Right cardiac atrium (tissue), 5 donors: Measurements from ENCODE around the gene SNX2. TPM values are rescaled to one million over a fixed set of nuclear protein-coding genes. Genes with fewer than 3 reads are reported as not detected.
"Not testable (repeated sequence)": the region's sequence is repeated elsewhere in the genome, so short reads cannot be mapped to it uniquely, and the experiment has no call there.

Experiments used
- ATAC-seq, 2 donors: fragments of 200-7000 bp; cut with Tn5 transposase; one replicate each; pipeline versions ENCODE4 v1.8.0 to v1.9.1; 2020; ENCODE audit warnings: moderate library complexity in 2 of 2, mild to moderate bottlenecking in 1 of 2
- DNase-seq, 3 donors: peaks; one replicate each; pipeline ENCODE4 v3.0.0-alpha.2; 2020
- H3K27ac ChIP-seq: one replicate; pipeline ENCODE4 v1.5.1; 2013; ENCODE audit warnings: mild to moderate bottlenecking, low read length, control low read depth, moderate library complexity
- H3K27me3 ChIP-seq: one replicate; pipeline ENCODE4 v1.6.1; 2013; ENCODE audit not compliant: control insufficient read depth, insufficient read depth
- H3K4me1 ChIP-seq: one replicate; pipeline ENCODE4 v1.6.1; 2013; ENCODE audit warnings: low read length; ENCODE audit not compliant: control insufficient read depth, insufficient read depth
- H3K4me3 ChIP-seq: one replicate; pipeline ENCODE4 v1.5.1; 2013; ENCODE audit warnings: low read length, control low read depth
- H3K9me3 ChIP-seq: one replicate; pipeline ENCODE4 v1.6.1; 2013; ENCODE audit warnings: low read length; ENCODE audit not compliant: control insufficient read depth
- whole genome bisulfite sequencing: extraction: QIAGEN DNeasy Blood & Tissue Kit; methylation state at CpG from one replicate; pipeline ENCODE4 v1.1.7; 2013; 5-methylcytosine and 5-hydroxymethylcytosine counted together
- intact Hi-C, 4 donors: fragments of 100-400 bp; cut with DNase I; formaldehyde crosslinking; loops; one replicate each; pipeline versions ENCODE4 v1.11.0 to v1.14.0; 2022 to 2023
- polyA plus RNA-seq: library from polyadenylated mRNA; stranded (reverse); fragments of 200-250 nt; gene quantifications from one replicate; pipeline ENCODE4 v1.2.3, GENCODE V29; 2013
- total RNA-seq, 4 donors: library from RNA; stranded (reverse); fragmentation: NEBNext Ultra II Directional; extraction: Animal tissue kit (Norgen Biotek cat#: 25700); gene quantifications; one replicate each; pipeline ENCODE4 v1.2.1, GENCODE V29; 2021
- donor health status: healthy with polysubstance abuse.
- donor health status: DM: no; HTN: yes; CAD: no.
- donor health status: DM: no; HTN: no; CAD: no.
- donor health status: DM: no; HTN: yes; CAD: no; lungs with severe emphysema.
- donor health status: DM: yes; HTN: yes; CAD: no.

The SNX2 gene
- total and polyA plus RNA-seq, 5 donors, result 27.8 to 47.4 (median 43.6) TPM

DNA sequence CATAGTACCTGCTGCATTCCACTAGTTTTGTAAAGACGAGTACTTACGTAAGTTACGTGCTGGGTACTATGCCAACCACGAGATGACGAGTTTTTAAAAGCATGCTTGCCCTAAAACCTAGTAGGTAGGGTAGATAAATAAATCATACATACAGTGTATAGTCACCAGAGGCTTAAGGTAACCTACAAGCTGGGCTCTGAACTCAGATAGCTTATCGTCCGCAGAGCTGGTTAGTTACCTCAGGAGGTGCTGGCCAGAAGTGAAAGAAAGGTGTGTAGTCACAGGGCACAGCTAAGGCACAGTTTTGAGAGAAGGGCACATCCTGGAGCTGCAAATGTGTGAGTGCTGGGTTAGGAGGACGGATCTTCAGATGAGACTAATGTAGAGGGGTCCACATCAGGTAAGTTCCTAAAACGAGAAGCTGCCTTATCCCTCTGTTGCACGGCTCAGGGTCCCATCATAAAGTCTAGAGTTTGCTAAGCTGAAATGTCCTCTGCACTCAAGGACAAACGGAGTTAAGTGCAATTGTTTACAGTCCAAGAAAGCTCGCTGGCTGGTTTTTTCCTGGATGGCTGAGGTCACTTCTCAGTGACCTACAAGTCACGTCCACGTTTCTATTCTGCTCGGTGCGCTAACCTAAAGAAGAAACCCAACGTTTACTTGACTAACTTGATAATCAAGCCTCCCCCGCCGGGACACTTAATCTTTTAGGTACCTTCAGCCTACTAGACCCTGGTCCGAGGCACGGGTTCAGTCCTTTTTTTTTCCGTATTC, 69.4 kb downstream of the SNX2 start:
- DNase-seq (peak in 1 of 3 donors; percentile 30), ATAC-seq (peak; percentile 2 to 3)
- WGBS, result 41% methylated on average over 22 of the region's 22 CpGs
- Histone ChIP-seq H3K27ac (peak overlapping the region; percentile 87), H3K4me1 (peaks cover 3% of the 10 kb centered on the region), H3K27me3 (no peaks in the 10 kb centered on the region), H3K9me3 (no peaks in the 10 kb centered on the region), H3K4me3 (peak overlapping the region; percentile 80)
- intact Hi-C loops, result loop anchor here in 1 of 4 donors (10.0 kb wide), 1 partner anchor 190 kb away; the partner anchor contains the start of gene PPIC

DNA sequence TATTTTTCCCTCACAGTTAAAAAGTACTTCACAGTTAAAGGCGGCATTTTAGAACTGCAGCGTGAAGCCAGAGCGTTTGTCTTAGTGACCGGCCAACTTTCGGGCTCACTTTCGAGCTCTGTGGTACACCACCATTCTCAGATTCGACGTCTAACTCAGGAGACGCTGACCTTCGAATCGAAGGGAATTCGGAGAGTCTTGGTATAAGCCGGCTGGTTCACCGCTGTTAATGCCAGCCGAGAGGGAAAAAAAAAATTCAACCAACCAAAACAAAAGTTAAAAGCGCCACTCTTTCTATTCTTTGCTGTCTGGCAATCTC, 70.0 kb downstream of the SNX2 start:
- ATAC-seq (peak in 1 of 2 donors; percentile 32), DNase-seq (no peak)
- Histone ChIP-seq H3K4me1 (peaks cover 3% of the 10 kb centered on the region), H3K27ac (peak overlapping the region; percentile 87), H3K4me3 (peak overlapping the region; percentile 80), H3K9me3 (no peaks in the 10 kb centered on the region), H3K27me3 (no peaks in the 10 kb centered on the region)
- under 1% methylated on average over 16 of the region's 16 CpGs for WGBS
- intact Hi-C loops, result loop anchor here in 1 of 4 donors (10.0 kb wide), 1 partner anchor 190 kb away; the partner anchor contains the start of gene PPIC

DNA sequence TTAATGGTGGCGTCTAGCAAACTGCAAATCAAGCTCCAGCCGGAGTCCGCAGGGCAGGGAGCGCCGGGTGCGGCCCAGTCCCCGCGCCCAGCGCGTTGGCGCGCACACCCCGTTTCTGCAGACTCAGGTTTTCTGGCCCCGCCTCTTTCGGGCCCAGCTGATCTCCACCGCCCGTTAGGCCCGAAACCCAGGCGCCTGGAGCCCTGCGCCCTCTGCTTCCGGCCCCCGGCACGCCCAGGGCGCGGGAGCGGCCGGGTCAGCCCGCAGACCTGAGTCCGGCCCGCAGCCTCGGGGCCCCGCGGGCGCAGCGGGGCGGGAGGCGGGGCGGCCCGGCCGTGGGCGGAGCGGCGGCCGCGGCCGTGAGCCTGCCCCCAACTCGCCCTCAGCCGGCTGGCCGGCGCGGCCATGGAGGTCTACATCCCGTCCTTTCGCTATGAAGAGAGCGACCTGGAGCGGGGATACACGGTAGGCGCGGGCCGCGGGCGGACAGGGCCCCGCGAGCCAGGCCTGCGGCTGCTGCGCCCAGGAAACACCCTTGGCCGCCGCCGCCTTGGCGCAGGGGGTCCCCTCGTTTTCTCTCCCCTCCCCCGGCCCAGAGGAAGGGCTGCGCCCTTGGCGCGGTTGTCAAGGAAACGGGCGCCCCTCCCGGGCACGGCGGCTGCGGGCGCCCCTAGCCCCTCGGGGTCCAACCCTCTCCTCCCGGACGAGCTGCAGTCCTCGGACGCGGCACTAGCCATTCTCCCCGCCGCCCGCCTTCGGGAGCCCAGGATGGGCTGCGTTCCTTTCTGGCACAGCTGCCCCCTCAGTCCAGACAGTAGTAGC, 70.6 kb downstream of the SNX2 start, which contains the start of gene SNX24:
SNX24 (plus strand) TSS at position 385 of the 822 bp plus-strand sequence; CDS start at position 406, 21 bp downstream.
- intact Hi-C loops, result loop anchor here in 1 of 4 donors (10.0 kb wide), 1 partner anchor 189 kb away; the partner anchor contains the start of gene PPIC
- H3K27ac ChIP-seq, result peak within 1 kb of the TSS; percentile 87
- peak within 1 kb of the TSS; percentile 80 for H3K4me3 ChIP-seq
- WGBS, result under 1% methylated on average over 92 of the region's 92 CpGs
- DNase-seq (peak; percentile 87 to 95 (median 93)), ATAC-seq (peak; percentile 95 to 96)
- no peaks in the 10 kb centered on the region for H3K9me3 ChIP-seq
- peaks cover 3% of the 10 kb centered on the region for H3K4me1 ChIP-seq
- no peaks in the 10 kb centered on the region for H3K27me3 ChIP-seq

GRCh38 chr5:122846051-122846550, 71.2 kb downstream of the SNX2 start:
- Histone ChIP-seq H3K27ac (no peak overlapping the region), H3K4me3 (peak overlapping the region; percentile 80), H3K27me3 (no peaks in the 10 kb centered on the region), H3K9me3 (no peaks in the 10 kb centered on the region), H3K4me1 (peaks cover 3% of the 10 kb centered on the region)
- WGBS, result 2% methylated on average over 6 of the region's 6 CpGs
- DNase-seq (no peak), ATAC-seq (no peak)
- intact Hi-C loops, result loop anchor here in 1 of 4 donors (10.0 kb wide), 1 partner anchor 189 kb away; the partner anchor contains the start of gene PPIC

- Histone ChIP-seq H3K4me1 (peaks cover 3% of the 10 kb centered on the region), H3K4me3 (no peak overlapping the region), H3K9me3 (no peaks in the 10 kb centered on the region), H3K27ac (no peak overlapping the region), H3K27me3 (no peaks in the 10 kb centered on the region)
- ATAC-seq, result no peak
- no peak for DNase-seq
- intact Hi-C loops, result loop anchor here in 1 of 4 donors (10.0 kb wide), 1 partner anchor 187 kb away; the partner anchor contains the start of gene PPIC
- WGBS, result 97% methylated on average over 2 of the region's 2 CpGs
Observed at GRCh38 chr5:122847687-122848081, 72.8 kb downstream of the SNX2 start.

- ATAC-seq (no peak), DNase-seq (no peak)
- Histone ChIP-seq H3K27ac (no peak overlapping the region), H3K4me1 (no peaks in the 10 kb centered on the region), H3K9me3 (no peaks in the 10 kb centered on the region), H3K27me3 (no peaks in the 10 kb centered on the region), H3K4me3 (no peak overlapping the region)
- WGBS, result 91% methylated on average over 1 of the region's 1 CpG
- intact Hi-C loops, result loop anchor here in 1 of 4 donors (10.0 kb wide), 1 partner anchor 185 kb away; the partner anchor contains the start of gene PPIC
Observed at GRCh38 chr5:122849771-122850170, 74.9 kb downstream of the SNX2 start.

- intact Hi-C loops, DNase-seq, H3K4me3 ChIP-seq, H3K4me1 ChIP-seq, H3K27me3 ChIP-seq, ATAC-seq, H3K27ac ChIP-seq, H3K9me3 ChIP-seq: not testable (repeated sequence)
- WGBS, result 90% methylated on average over 8 of the region's 8 CpGs
Observed at GRCh38 chr5:122857538-122857937, 82.7 kb downstream of the SNX2 start.

GRCh38 chr5:122858451-122858850, 83.6 kb downstream of the SNX2 start:
- ATAC-seq (no peak), DNase-seq (no peak)
- intact Hi-C loops, result no loop called here
- Histone ChIP-seq H3K9me3 (no peaks in the 10 kb centered on the region), H3K27ac (no peak overlapping the region), H3K4me1 (no peaks in the 10 kb centered on the region), H3K4me3 (no peak overlapping the region), H3K27me3 (no peaks in the 10 kb centered on the region)
- WGBS, result 51% methylated on average over 1 of the region's 1 CpG

DNA sequence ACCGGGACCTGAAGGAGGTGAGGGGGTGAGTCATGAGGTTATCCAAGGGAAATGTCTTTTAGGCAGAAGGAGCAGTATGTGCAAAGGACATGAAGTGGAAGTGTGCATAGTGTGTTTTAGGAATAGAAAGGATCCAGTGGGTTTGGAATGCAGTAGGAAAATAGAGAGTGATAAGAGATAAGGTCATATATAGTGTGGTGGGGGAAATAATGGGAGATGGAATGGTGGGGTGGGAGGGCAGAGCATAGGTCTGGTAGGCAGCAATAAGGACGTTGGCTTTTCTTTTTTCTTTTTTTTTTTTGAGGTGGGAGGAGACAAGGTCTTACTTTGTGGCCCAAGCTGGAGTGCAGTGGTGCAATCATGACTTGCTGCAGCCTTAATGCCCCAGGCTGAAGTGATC, 88.4 kb downstream of the SNX2 start:
- Histone ChIP-seq H3K27ac (no peak overlapping the region), H3K4me1 (no peaks in the 10 kb centered on the region), H3K9me3 (no peaks in the 10 kb centered on the region), H3K4me3 (no peak overlapping the region), H3K27me3 (no peaks in the 10 kb centered on the region)
- DNase-seq, result no peak
- ATAC-seq, result no peak
- intact Hi-C loops, result no loop called here
- 42% methylated on average over 2 of the region's 2 CpGs for WGBS

DNA sequence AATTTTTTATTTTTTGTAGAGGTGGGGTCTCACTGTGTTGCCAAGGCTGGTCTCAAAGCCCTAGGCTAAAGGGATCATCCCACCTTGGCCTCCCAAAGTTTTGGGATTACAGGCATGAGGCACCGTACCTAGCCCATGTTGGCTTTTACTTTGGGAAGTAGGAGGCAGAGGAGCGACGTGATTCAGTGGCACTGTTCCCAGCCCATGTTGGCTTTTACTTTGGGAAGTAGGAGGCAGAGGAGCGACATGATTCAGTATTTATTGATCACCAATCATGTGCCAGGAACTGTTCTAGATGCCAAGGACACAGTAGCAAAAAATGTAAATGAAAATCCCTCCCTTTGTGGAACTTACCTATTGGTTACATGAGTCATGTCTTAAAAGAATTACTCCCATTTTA, 88.8 kb downstream of the SNX2 start:
- H3K4me1 ChIP-seq, result no peaks in the 10 kb centered on the region
- no peak overlapping the region for H3K27ac ChIP-seq
- 92% methylated on average over 4 of the region's 4 CpGs for WGBS
- intact Hi-C loops, result no loop called here
- H3K27me3 ChIP-seq, result no peaks in the 10 kb centered on the region
- H3K9me3 ChIP-seq, result no peaks in the 10 kb centered on the region
- no peak overlapping the region for H3K4me3 ChIP-seq
- DNase-seq (no peak), ATAC-seq (no peak)
